ENCODE measurements around the gene TNNT2.

- TF ChIP-seq, protein P1, sequence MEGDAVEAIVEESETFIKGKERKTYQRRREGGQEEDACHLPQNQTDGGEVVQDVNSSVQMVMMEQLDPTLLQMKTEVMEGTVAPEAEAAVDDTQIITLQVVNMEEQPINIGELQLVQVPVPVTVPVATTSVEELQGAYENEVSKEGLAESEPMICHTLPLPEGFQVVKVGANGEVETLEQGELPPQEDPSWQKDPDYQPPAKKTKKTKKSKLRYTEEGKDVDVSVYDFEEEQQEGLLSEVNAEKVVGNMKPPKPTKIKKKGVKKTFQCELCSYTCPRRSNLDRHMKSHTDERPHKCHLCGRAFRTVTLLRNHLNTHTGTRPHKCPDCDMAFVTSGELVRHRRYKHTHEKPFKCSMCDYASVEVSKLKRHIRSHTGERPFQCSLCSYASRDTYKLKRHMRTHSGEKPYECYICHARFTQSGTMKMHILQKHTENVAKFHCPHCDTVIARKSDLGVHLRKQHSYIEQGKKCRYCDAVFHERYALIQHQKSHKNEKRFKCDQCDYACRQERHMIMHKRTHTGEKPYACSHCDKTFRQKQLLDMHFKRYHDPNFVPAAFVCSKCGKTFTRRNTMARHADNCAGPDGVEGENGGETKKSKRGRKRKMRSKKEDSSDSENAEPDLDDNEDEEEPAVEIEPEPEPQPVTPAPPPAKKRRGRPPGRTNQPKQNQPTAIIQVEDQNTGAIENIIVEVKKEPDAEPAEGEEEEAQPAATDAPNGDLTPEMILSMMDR (IDR thresholded peaks at IDR 0.05), result no peak
- no peak for TF ChIP-seq POLR2A (IDR thresholded peaks at IDR 0.05)
Observed at GRCh38 chr1:201379733-201380242, 2.3 kb upstream of the TNNT2 start.
